ENCODE data around the gene PLEKHA1.

GRCh38 chr10:122424059-122424458, 49.6 kb downstream of the PLEKHA1 start:
- TF ChIP-seq CTCF (IDR thresholded peaks at IDR 0.05; ENCODE audit: poor library complexity), result no peak
- no peak for TF ChIP-seq EZH2 (IDR thresholded peaks at IDR 0.05; ENCODE audit: borderline replicate concordance)
- no peak for TF ChIP-seq EZH2phosphoT487 (IDR thresholded peaks at IDR 0.05; ENCODE audit: low read depth, severe bottlenecking, unreplicated experiment)
